HG03135 (cell line): Measurements from ENCODE around the gene CCNF.

Experiments
- ATAC-seq: cut with Tn5 transposase; IDR thresholded peaks from one replicate; pipeline ENCODE4 v1.9.1; 2021; ENCODE audit warnings: mild to moderate bottlenecking, moderate library complexity; ENCODE audit not compliant: unreplicated experiment

Gene CCNF

DNA sequence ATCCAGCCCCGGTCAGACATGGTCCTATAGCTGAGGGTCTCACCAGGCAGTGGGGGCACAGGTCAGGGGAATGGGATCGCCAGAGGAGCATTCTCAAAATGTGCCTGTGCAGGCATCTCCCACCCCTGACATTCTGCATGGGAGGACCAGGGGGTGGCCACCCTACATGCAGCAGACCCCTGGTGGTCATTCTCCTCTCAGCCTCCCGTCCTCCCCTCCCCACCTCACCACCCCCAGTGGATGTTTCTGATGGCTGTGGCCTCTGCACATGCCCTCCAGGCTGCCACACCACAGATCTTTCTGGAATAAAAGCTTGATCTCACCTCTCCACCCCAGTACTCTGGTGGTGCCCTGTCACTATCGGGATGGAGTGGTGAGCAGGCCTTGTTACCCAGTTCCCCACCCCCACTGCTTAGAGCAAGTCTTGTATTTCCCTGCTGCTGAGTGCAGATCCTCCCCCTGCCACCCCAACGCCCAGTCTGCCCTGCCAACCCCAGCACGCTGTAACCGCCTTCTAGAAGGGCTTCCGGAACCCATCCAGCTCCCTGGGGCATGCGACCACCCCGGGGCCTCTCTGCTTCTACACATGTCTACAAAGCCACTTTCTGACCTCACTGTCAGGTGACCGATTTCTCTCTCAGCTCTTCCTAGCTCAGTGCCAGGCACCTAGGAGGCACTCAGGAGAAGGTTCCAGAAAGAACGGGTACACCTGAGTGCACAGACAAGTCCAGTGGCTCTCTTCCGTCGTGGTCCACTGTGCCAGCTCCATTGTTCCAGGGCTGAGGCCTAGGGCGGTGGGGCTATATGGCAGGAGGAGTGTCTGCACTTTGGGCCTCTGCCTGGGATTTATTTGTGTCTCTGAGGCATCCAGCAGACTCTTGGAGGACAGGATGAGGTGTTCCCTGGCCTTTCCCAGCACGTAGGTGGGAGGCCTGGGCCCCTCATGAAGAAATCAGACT lies 55.0 kb downstream of the CCNF start:
- ATAC-seq: no peak

DNA sequence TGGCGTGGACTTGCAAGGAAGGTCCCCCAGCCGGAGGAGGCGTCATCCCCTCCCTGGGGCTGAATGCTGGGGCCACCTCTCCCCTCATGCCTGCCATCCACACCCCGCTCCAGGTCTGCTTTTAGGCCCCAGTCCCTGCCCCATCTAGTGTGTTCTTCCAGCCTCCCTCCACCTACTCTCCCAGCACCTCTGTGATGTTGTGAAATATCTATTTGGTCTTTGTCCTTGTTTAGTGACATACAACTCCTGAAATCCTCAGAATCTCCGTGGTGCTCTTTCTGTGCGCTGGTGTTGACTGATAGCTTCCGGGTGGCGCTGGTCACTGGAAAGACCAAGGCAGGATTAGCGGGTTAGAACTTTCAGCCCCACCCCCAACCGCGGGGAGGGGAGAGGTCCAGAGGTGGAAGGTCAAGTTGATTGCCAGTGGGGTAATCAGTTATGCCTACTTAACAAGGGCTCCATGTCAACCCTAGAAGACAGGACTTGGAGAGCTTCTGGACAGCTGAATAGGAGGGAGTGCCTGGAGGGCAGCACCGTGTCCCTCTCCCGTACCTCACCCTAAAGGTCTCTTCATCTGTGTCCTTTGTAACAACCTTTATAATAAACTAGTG lies 55.8 kb downstream of the CCNF start:
- ATAC-seq: no peak

DNA sequence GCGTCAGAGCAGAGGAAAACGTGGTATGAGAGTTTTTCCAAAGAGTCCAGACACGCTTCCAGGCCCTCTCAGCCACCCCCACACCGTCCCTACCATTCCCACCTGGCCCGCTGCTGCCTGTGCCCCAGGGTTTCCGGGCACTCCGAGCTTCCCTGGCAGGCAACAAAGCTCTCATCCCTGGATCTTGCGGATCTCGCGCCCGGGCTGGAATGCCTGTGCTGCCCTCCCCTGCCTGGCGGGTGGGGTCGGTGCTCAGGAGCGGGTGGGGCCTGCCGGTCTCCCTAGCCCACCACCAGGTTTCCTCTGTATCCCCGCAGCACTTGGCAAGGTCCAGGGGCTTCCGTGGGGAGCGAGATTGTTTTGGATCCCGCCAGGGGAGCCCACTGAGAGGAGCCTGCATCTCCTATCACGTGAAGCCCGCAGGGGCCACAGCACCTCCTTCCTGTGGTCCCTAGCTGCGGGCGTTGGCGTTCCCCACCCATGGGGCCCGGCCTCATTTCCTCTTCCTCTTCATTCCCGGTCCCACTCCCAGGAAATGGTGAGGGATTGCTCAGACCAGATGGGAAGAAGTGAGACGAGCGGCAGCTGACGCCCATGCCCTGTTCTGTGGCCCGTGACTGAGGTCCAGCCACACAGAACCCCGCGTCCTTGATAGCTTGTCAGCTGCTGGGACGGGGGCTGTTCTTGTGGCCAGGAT lies 56.7 kb downstream of the CCNF start:
- ATAC-seq: no peak

DNA sequence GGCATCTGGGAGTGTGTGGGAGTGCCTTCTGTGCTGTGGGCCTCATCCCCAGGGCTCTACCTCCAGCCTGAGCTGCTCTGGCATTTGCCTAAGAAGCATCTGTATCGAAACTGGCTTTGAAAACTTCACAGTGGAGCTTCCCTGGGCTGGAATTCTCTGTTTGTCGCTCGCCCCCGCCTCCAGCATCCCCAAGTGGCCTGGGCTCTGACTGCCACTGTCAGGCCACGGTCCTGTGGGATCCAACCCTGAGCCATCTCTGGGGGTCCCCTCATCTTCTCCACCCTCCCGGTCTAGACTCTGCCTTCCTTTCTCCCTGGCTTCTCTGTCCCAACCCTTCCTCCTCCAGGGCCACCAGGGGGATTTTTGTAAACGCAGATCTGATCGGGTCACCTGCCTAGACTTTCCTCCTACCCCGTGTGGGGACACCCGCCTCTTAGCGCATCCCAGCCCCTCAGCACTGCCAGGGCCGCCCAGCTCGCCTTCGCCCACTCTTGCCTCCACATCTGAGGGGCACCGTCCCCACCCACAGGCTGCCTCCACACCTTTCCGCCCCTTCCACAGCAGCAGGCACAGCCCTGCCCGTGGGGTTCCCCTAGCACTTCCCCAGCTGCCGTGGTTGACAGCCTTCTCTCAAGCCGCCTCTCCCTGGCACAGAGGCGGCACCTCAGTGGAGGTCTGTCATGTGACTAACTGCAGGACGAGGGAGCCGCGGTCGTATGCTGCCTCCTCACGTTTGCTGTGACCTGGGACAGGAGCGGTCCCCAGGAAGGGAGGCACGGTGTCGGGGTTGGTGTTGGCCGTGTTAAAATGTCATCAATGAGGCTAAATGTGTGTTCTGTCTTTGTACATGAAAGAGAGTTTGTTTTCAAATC lies 57.6 kb downstream of the CCNF start:
- peak; percentile 65 for ATAC-seq

DNA sequence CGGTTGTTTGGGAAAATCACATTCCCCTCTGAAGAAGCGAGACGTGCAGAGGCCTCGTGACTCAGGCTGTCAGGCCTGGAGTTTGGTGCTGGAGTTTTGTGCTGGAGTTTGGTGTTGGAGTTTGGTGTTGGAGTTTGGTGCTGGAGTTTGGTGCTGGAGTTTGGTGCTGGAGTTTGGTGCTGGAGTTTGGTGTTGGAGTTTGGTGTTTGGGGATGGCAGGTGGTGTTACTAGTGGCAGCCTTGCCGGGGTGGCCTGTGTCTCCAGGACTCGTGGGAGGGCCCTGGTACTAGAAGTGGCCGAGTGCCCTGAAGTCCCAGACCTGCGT lies 58.2 kb downstream of the CCNF start:
- no peak for ATAC-seq

DNA sequence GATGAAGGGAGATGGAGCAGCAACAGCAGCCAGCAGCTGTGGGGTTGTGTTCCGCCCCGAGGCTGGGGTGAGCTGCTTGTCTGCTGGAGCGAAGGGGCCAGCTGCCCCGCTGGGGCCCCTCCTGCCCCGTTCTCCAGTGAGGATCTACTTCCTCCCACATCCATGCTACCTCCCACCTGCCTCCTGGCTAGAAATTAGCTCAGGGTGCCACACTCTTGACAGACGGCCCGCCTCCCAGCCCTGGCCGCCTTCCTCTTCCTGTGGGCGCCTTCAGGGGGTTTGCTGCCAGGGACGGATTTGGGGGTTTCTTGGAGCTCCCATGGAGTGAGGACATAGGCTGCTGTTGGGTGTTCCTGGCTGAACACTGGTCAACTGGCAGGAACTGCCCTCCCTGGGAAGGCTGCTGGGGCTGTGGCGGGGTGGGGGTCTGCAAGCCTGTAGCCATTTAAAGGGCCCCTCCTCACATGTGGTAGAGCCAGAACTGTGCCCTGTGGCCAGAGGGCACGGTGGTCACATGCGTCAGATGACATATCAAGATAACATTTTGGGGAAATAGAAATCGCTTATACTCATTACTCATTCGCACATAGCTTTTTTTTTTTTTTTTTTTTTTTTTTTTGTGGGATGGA lies 58.8 kb downstream of the CCNF start:
- ATAC-seq: no peak

DNA sequence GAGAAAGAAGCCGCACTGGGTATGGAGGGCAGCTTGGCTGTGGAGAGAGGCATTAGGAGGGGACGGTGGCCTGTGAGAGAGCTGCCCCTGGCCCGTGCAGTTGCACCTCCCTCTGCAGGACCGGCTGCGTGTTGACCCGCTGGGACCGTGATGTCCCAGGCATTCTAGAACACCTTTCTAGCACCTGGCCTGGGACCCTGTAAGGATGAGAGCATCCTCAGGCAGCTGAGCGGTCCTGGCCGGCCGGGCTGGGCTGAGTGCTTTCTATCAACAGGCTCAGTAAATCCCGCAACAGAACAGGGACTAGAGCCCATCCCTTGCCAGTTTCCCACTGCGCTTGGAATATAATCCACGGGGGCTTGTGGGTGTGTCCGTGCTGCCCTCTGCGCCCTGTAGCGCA lies 60.3 kb downstream of the CCNF start:
- no peak for ATAC-seq

DNA sequence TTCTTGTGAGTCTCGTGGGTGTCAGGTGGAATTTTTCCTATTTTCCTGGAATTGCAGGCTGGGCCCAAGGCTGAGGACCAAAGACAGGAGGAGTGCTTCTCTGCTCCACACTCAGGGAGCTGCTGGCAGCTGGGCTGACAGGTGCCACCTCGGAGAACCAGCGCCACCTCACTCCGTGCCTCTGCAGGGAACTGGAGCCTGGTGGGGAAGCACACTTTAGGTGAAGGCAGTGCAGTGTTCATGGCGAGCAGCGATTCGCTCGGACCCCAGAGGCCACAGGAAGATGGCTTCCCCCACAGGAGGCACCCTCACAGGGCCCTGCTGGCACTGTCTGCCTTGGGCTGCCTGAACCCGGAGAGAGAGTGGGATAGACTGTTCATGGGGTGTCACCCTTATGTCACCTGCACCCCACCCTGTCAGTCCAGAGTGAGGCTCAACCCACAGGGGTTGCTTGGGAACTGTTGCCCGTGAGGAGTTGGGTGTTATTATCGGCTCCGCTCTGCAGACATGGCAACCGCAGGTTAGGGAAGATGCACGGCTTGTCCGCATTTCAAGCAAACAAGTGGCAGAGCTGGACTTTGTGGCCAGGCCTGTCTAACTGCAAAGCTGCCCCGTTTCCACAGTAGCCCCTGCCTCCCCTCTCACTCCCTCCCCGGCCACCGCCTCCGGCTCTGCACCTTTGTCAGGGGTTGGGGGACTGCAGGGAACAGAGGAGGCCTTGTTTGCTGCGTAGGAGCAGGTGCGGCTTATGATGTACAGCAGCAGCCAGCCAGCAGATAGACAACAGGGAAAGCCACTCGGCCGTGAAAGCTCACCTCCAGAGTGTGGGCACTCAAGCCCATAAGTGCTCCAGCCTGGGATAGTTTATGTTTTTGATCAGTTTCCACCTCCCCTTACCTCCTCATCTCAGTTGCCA lies 61.2 kb downstream of the CCNF start:
- ATAC-seq: no peak

DNA sequence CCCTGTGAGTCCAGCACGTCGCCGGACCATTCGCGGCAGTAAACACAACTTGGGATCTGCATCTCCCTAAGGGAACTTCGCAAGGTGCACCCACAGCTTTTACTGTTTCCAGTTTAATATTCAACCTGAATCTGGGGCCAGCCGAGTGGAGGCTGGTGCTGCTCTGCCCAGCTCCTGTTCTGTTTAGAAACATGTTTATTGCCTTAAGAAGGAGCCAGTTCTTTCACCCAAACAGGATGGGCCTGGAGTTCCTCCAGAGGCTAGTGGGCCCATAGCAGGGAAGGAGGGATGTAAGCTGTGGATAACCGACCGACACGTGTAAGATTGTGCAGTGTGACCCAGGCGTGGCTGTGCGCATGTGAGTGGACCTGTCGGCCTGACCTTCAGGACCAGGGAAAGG lies 63.0 kb downstream of the CCNF start:
- no peak for ATAC-seq

DNA sequence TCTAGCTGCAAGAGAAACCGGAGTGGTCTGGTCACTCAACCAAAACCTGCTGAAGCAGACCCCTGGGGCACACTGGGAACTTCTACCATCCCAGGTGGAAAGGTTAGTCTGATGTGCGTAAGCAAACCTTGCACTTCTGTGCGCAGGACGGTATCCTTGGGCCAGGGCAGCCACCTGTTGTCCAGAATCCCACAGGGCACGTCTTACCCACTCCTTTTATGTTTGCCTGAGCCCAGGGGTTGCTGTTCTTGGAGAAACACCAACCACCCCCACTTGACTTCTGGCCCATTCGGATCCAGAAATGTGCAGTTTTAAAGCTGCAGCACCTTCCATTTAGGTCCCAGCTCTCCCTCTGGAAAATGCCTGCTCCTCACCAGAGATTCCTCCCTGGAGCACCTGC lies 64.4 kb downstream of the CCNF start:
- no peak for ATAC-seq

DNA sequence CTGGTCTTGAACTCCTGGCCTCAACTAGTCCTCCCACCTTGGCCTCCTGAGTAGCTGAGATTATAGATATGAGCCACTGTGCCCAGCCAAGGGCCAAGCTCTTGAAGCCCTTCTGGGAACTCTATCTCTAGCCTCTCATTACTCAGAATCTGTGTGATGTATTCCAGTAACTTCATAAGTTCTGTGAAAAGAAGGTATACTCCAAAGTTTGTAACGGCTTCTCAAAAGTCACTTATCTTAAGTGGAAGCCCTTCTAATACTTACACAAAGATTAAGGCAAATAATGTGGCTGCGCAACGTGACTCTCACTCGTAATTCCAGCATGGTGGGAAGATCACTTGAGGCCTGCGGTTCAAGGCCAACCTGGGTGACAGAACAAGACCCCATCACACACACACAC lies 65.4 kb downstream of the CCNF start:
- no peak for ATAC-seq

DNA sequence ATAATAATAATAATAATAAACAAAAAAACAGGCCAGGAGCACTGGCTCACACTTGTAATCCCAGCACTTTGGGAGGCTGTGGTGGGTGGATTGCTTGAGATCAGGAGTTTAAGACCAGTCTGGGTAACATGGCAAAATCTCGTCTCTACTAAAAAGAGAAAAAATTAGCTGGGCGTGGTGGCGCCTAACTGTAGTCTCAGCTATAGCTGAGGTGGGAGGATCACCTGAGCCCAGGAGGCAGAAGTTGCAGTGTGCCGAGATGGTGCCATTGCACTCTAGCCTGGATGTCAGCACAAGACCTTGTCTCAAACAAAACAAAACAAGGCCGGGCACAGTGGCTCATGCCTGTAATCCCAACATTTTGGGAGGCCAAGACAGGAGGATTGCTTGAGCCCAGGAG lies 65.8 kb downstream of the CCNF start:
- ATAC-seq: no peak

DNA sequence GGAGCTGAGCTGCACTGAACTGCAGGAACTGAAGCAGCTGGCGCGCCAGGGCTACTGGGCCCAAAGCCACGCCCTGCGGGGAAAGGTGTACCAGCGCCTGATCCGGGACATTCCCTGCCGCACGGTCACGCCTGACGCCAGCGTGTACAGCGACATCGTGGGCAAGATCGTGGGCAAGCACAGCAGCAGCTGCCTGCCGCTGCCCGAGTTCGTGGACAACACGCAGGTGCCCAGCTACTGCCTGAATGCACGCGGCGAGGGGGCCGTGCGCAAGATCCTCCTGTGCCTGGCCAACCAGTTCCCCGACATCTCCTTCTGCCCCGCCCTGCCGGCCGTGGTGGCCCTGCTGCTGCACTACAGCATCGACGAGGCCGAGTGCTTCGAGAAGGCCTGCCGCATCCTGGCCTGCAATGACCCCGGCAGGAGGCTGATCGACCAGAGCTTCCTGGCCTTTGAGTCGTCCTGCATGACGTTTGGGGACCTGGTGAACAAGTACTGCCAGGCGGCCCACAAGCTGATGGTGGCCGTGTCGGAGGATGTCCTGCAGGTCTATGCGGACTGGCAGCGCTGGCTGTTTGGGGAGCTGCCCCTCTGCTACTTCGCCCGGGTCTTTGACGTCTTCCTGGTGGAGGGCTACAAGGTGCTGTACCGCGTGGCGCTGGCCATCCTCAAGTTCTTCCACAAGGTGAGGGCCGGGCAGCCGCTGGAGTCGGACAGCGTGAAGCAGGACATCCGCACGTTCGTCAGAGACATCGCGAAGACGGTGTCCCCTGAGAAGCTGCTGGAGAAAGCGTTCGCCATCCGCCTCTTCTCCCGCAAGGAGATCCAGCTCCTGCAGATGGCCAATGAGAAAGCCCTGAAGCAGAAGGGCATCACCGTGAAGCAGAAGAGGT lies 67.2 kb downstream of the CCNF start:
- no peak for ATAC-seq

DNA sequence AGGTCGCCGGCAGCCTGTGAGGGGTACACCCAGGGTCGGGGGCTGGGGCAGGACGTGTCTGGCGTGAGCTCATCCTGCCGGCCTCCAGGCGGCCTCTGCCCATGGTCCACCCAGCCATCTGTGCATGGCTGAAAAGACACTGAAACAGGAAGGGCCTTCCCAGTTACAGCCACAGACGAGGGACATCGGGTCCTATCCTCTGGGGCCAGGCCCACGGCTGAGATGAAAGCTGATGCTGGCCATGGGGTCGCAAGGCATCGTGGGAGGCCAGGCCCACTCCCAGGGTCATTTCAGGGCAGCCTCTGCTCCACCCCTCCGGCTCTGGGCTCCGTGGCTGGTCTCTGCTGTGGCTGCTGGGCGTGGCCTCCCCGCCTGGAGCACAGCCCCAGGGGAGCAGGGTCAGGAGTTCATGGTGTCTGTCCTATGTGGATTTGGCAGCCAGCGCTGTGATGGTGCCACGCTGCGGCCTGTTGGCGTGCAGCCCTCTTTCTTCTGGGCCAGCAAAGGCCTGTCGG lies 67.9 kb downstream of the CCNF start:
- ATAC-seq: no peak

DNA sequence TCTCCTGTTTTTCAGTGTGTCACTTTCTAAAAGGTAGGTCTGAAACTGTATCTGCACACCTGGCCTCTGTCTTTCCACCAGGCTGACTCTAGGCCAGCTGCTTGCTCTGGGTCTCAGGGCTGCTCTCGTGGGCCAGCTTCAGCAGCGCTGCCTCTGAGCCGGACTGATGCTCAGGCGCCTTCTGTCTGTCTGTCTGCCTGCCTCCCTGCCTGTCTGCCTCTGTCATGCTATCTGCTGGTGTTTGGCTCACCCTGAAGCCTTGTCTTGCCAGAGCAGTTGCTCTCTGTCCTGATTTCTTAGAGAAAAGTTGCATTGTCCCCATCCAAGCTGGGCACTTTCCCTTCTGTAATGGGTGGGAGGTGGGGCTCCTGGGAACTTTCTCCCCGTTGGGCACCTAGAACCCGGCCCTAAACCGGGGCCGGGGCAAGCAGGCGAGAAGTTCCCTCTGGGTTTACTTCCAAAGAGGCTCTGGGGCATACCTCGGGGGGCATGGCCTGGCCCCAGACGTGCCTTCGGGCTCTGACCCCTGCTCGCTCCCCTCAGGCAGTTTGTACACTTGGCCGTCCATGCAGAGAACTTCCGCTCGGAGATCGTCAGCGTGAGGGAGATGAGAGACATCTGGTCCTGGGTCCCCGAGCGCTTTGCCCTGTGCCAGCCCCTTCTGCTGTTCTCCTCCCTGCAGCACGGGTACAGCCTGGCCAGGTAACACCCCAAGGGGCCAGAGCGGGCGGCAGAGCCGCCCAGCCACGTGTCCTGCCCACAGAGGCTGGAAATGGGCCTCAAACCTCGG lies 68.6 kb downstream of the CCNF start:
- ATAC-seq: no peak

DNA sequence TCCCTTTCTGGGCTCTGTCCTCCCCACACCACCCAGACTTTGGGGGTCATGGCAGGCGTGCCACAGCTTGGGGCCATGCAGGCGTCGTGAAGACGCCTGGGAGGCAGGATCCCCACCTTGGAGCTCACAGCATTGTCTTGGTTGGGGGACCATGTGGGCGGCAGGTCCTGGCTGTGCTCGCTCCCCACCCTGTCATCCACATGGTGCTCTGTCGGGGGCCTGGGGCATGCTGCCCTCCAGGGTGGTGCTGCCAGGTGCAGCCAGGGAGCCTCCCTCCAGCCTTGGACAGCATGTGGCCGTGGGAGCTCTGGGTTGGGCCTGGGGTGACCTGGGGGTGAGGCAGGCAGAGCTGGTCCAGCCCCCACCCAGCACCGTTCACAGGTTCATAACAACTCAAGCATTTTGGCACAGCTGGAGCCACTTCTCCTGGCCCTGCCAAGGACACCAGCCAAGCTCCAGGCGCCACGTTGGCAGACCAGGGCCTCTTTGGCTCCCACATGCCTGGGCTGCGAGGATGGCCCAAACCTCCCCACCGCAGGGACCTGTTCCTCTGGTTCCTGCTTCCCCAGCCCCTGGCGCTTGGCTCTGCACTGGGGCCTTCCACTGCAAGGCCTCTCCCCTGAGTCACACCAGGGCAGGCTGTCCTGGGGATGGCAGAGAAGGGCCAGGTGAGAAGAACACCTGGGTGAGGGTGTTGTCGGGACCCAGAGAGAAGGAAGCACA lies 69.4 kb downstream of the CCNF start:
- no peak for ATAC-seq

DNA sequence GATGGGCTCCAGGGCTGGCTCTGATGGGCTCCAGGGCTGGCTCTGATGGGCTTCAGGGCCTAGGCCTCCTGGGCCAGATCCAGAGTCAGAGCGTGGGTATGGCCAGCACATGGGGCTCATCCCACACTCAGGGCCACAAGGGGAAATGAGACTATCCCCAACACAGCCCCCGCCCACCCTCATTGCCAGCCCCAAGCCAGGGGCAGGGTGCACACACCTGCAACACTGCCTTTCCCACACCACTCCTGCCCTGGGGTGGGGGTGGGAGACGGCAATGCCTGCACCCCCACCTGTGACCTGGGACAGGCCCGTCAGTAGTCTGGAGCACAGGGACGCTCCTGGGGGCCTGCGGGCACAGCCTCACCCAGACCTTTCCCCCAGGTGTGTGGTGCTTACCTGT lies 70.2 kb downstream of the CCNF start:
- no peak for ATAC-seq
